Activated CD4-positive, alpha-beta T cell treated with anti-CD3 and anti-CD28 coated beads, Interleukin-2, amount 10 ng/mL, durations not matched to agents 7 days and 5 days (primary cell): ENCODE results near the gene GOLGA7B. TPM values are rescaled to one million over a fixed set of nuclear protein-coding genes. Genes with fewer than 3 reads are reported as not detected.
A peak's percentile ranks its signal among the peaks of the same experiment; 100 is the strongest.
"Not testable (repeated sequence)": the region's sequence is repeated elsewhere in the genome, so short reads cannot be mapped to it uniquely, and the experiment has no call there.

Experiments
- CTCF ChIA-PET: fragments of 350-600 bp; sonication (Branson Sonifier 250); formaldehyde crosslinking; loops from one replicate; lab custom pipeline; 2021; ENCODE audit warnings: antibody characterized with exemption; lab: Charles Lee
- POLR2A ChIA-PET: fragments of 350-600 bp; sonication (Branson Sonifier 250); formaldehyde crosslinking; loops from one replicate; lab custom pipeline; 2021; ENCODE audit warnings: antibody characterized with exemption; lab: Charles Lee
- DNase-seq: peaks from one replicate; pipeline ENCODE4 v3.0.0-alpha.2; 2020
- H3K27ac Mint-ChIP-seq: one replicate; pipeline ENCODE4 v1.8.0; 2021; ENCODE audit warnings: mild to moderate bottlenecking, moderate library complexity, mixed read lengths
- H3K27me3 Mint-ChIP-seq: one replicate; pipeline ENCODE4 v1.8.0; 2021; ENCODE audit warnings: mixed read lengths
- H3K36me3 Mint-ChIP-seq: one replicate; pipeline ENCODE4 v1.8.0; 2021; ENCODE audit warnings: low read depth, mixed read lengths
- H3K4me1 Mint-ChIP-seq: one replicate; pipeline ENCODE4 v1.8.0; 2021; ENCODE audit warnings: mixed read lengths
- H3K4me3 Mint-ChIP-seq: one replicate; pipeline ENCODE4 v1.8.0; 2021; ENCODE audit warnings: mild to moderate bottlenecking, moderate library complexity, mixed read lengths
- H3K9me3 Mint-ChIP-seq: one replicate; pipeline ENCODE4 v1.8.0; 2021; ENCODE audit warnings: mixed read lengths
- total RNA-seq, 2 experiments: library from RNA; stranded (reverse); gene quantifications; one replicate each; pipeline ENCODE4 v1.2.3, GENCODE V29; 2021

The GOLGA7B gene
- total RNA-seq, 2 experiments from 2014 or later: 12.2 to 12.6 TPM

DNA sequence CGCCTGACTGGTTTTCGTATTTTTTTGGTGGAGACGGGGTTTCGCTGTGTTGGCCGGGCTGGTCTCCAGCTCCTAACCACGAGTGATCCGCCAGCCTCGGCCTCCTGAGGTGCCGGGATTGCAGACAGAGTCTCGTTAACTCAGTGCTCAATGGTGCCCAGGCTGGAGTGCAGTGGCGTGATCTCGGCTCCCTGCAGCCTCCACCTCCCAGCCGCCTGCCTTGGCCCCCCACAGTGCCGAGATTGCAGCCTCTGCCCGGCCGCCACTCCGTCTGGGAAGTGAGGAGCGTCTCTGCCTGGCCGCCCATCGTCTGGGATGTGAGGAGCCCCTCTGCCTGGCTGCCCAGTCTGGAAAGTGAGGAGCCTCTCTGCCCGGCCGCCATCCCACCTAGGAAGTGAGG lies 8.5 kb upstream of the GOLGA7B start:
- H3K27ac Mint-ChIP-seq, H3K9me3 Mint-ChIP-seq, H3K36me3 Mint-ChIP-seq, CTCF ChIA-PET, DNase-seq, H3K4me3 Mint-ChIP-seq, POLR2A ChIA-PET: not testable (repeated sequence)
- Mint-ChIP-seq H3K27me3 (peaks cover 12% of the 10 kb centered on the region), H3K4me1 (peaks cover 13% of the 10 kb centered on the region)

DNA sequence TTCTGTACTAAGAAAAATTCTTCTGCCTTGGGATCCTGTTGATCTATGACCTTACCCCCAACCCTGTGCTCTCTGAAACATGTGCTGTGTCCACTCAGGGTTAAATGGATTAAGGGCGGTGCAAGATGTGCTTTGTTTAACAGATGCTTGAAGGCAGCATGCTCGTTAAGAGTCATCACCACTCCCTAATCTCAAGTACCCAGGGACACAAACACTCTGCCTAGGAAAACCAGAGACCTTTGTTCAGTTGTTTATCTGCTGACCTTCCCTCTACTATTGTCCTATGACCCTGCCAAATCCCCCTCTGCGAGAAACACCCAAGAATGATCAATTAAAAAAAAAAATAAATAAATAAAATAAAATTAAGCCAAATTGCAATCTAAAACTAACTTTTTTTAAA lies 7.5 kb upstream of the GOLGA7B start:
- H3K4me3 Mint-ChIP-seq, CTCF ChIA-PET, POLR2A ChIA-PET, DNase-seq, H3K9me3 Mint-ChIP-seq, H3K36me3 Mint-ChIP-seq, H3K27me3 Mint-ChIP-seq, H3K27ac Mint-ChIP-seq: not testable (repeated sequence)
- H3K4me1 Mint-ChIP-seq: peaks cover 13% of the 10 kb centered on the region

DNA sequence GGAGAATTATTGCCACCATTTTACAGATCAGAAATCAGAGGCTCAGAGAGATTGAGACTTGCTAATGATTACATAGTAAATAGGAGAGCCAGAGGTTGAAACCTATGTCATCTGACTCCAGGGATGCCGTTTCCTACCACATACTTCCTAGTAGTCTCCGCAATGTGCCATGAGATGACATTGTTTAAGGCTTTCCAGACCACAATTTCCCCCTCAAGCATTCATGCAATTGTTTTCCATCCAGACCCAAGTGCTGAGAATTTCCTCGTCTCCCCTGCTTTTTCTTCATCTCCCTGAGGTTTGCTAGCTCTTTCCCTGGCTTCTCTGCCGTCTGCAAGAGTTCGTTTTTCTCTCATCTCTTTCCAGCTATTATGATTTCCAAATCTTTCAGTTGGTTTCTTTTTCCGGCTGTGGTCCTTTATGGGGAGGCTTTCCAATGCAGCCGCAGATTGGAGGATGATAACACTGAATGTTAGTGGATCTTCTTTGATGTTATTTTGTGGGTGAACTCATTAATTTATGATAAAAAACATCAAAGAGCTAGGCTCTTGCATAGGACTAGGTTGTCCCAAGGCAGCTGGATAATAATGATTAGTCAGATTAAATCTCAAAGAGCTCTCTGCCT lies 6.9 kb upstream of the GOLGA7B start:
- Mint-ChIP-seq H3K36me3 (no peaks in the 10 kb centered on the region), H3K9me3 (no peaks in the 10 kb centered on the region), H3K4me3 (no peak overlapping the region), H3K27ac (no peak overlapping the region), H3K27me3 (peaks cover 9% of the 10 kb centered on the region), H3K4me1 (peaks cover 13% of the 10 kb centered on the region)
- ChIA-PET POLR2A (no interaction called here), CTCF (interaction anchor here (0.6 to 1.4 kb wide), 4 partner anchors 10 to 203 kb away, joined by 3 to 4 read pairs (median 3); no protein-coding TSS in a partner anchor)
- no peak for DNase-seq

DNA sequence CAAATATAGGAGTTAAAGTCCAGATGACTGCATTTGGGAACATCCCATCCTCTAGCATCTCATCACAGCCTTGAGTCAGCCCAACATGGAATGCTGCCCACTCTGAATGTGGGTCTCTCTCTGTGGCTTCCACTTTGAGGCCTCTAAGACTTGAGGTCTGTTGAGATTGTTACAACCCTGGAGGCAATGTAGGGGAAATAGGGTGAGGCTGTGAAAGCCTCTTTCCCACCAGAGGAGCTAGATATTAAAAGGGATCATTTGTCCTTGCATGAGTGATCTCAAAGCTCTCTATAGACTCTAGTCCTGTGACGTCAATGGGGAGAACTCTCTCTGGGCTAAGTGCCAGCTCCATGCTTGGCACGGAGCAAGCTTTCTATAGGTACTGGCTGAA lies 6.4 kb upstream of the GOLGA7B start:
- Mint-ChIP-seq H3K4me1 (peaks cover 15% of the 10 kb centered on the region), H3K4me3 (no peak overlapping the region), H3K27ac (no peak overlapping the region), H3K27me3 (peaks cover 9% of the 10 kb centered on the region), H3K36me3 (no peaks in the 10 kb centered on the region), H3K9me3 (no peaks in the 10 kb centered on the region)
- DNase-seq: no peak
- ChIA-PET POLR2A (no interaction called here), CTCF (interaction anchor here (0.6 to 1.4 kb wide), 4 partner anchors 10 to 203 kb away, joined by 3 to 4 read pairs (median 3); no protein-coding TSS in a partner anchor)

DNA sequence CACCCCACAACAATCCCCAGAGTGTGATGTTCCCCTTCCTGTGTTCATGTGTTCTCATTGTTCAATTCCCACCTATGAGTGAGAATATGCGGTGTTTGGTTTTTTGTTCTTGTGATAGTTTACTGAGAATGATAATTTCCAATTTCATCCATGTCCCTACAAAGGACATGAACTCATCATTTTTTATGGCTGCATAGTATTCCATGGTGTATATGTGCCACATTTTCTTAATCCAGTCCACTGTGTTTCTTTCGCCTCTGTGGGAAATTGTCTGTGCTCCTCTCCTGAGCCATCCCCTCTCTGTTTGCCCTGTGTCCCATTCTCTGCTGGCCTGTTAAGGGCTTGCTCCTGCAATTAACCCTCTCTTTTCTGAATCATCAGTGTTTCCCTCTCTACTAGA lies 5.7 kb upstream of the GOLGA7B start:
- POLR2A ChIA-PET, H3K36me3 Mint-ChIP-seq, H3K4me3 Mint-ChIP-seq, DNase-seq, H3K27me3 Mint-ChIP-seq, H3K9me3 Mint-ChIP-seq, H3K27ac Mint-ChIP-seq: not testable (repeated sequence)
- CTCF ChIA-PET: interaction anchor here (1.2 to 1.4 kb wide), 3 partner anchors 9 to 26 kb away, joined by 3 to 4 read pairs (median 3); no protein-coding TSS in a partner anchor
- peaks cover 19% of the 10 kb centered on the region for H3K4me1 Mint-ChIP-seq

DNA sequence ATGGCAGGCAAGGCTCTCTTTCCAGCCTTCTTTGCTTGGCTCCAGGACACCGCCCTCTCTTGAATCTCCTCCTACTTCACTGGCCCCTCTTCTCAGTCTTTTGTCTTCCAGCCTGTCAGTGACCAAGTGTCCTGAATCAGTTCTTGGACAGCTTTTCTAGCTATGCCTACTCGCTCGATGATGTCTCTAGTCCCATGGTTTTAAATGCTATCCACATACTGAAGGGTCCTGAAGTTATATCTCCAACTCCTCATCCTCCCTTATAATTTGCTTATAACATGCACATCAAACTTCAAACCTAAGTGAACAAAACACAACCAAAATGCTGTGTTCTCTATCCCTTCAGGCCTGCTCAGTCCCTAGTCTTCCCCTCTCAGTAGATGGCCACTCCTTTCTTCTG lies 5.0 kb upstream of the GOLGA7B start:
- Mint-ChIP-seq H3K4me3 (no peak overlapping the region), H3K27me3 (peaks cover 9% of the 10 kb centered on the region), H3K4me1 (peaks cover 23% of the 10 kb centered on the region), H3K27ac (no peak overlapping the region), H3K36me3 (no peaks in the 10 kb centered on the region), H3K9me3 (no peaks in the 10 kb centered on the region)
- POLR2A ChIA-PET: no interaction called here
- DNase-seq: no peak
- CTCF ChIA-PET: interaction anchor here (1.0 to 1.5 kb wide), 2 partner anchors 18 kb away, joined by 4 to 5 read pairs; no protein-coding TSS in a partner anchor

DNA sequence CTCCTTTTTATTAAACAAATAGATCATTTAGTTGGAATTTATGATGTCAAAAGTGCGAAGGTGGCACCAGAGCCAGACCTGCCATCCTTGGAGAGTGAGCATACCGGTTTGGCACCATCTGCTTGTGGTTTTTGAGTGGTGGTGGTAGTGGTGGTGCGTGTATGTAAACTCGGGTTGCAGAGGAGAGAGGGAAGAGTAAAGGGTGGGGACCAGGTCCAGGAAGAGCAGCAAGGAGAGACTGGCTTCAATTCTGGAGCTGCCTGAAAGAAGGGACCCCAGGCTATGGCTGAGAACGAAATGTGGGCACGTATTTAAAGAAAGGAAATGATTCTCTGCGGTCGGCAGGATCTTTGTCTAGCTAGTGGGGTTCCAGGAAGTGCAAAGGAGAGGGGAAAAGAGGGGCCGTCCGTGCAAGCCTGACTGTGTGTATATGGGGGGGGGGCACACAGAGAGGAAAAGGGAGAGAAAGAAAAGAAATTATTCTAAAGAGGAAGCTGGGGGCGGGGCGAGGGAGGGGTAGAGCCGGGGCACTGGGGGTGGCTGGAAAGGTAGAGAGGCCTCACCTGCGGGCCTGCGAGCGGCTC lies 448 bp upstream of the GOLGA7B start:
- H3K27ac Mint-ChIP-seq: peak overlapping the region; percentile 85
- ChIA-PET POLR2A (interaction anchor here (0.5 kb wide), 1 partner anchor 520 kb away, joined by 3 read pairs; no protein-coding TSS in a partner anchor), CTCF (interaction anchor here (0.6 to 1.4 kb wide), 3 partner anchors 9 to 54 kb away, joined by 3 to 4 read pairs (median 3); no protein-coding TSS in a partner anchor)
- no peaks in the 10 kb centered on the region for H3K9me3 Mint-ChIP-seq
- peak; percentile 56 for DNase-seq
- peaks cover 41% of the 10 kb centered on the region for H3K4me1 Mint-ChIP-seq
- peak overlapping the region; percentile 83 for H3K4me3 Mint-ChIP-seq
- no peaks in the 10 kb centered on the region for H3K27me3 Mint-ChIP-seq
- peaks cover 13% of the 10 kb centered on the region for H3K36me3 Mint-ChIP-seq

DNA sequence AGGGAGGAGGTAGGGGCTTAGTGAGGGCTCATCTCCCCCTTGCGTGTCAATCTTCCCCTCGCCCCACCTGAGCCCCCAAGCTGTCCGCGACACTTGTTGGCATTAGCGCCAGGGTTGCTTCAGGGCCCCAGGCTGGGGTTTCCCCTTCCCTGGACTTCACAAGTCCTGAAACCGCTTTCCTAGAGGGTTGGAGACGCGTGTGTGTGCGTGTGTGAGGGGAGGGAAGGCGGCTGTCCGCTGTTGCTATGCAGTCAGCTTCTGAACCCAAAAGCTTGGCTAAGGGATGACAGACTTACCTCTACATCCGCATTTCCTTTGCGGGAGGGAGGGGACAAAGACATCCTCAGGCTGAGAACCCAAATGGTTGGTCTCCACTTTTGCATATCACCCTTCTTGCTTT lies 803 bp downstream of the GOLGA7B start:
- H3K27ac Mint-ChIP-seq: peak overlapping the region; percentile 88
- ChIA-PET CTCF (interaction anchor here (0.5 to 2.5 kb wide), 4 partner anchors 13 to 45 kb away, joined by 3 to 6 read pairs (median 4); no protein-coding TSS in a partner anchor), POLR2A (no interaction called here)
- H3K4me3 Mint-ChIP-seq: peak overlapping the region; percentile 82
- no peaks in the 10 kb centered on the region for H3K9me3 Mint-ChIP-seq
- no peaks in the 10 kb centered on the region for H3K27me3 Mint-ChIP-seq
- peaks cover 13% of the 10 kb centered on the region for H3K36me3 Mint-ChIP-seq
- H3K4me1 Mint-ChIP-seq: peaks cover 44% of the 10 kb centered on the region
- DNase-seq: peak; percentile 44

DNA sequence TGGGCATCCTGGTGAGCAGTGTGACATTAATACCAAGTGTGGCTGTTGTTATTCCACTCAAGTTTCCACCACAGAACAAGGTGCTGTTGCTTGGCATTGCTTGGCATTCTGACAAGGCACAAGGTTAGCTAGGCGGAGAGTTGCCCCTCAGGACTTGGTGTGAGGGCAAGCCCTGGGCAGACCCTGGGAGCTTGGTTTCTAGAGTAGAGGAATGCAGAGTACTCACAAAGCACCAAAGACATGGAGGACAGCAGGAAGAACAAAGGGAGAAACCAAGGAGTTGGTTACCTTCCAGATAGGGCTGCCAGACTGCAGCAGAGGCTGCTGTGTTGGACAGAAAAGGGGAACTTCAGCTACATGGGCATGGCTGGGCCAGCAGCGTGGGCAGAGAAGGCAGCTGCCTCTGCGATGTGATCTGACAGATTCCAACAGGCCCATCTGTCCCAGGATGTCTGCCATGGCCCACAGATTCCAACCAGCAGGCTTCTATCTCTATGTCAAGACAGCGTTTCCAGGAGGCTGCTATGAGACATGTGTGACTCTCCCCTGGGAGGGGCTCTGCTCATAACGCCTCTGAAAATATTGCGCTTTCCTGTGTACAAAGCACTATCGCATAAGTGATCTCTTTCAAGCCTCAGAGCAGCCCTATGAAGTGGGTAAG lies 1.8 kb downstream of the GOLGA7B start:
- ChIA-PET CTCF (interaction anchor here (1.2 to 2.5 kb wide), 4 partner anchors 12 to 59 kb away, joined by 3 to 6 read pairs (median 3); no protein-coding TSS in a partner anchor), POLR2A (no interaction called here)
- peak; percentile 68 for DNase-seq
- Mint-ChIP-seq H3K27ac (peak overlapping the region; percentile 88), H3K4me1 (peaks cover 44% of the 10 kb centered on the region), H3K27me3 (no peaks in the 10 kb centered on the region), H3K4me3 (peak overlapping the region; percentile 82), H3K9me3 (no peaks in the 10 kb centered on the region), H3K36me3 (peaks cover 13% of the 10 kb centered on the region)

DNA sequence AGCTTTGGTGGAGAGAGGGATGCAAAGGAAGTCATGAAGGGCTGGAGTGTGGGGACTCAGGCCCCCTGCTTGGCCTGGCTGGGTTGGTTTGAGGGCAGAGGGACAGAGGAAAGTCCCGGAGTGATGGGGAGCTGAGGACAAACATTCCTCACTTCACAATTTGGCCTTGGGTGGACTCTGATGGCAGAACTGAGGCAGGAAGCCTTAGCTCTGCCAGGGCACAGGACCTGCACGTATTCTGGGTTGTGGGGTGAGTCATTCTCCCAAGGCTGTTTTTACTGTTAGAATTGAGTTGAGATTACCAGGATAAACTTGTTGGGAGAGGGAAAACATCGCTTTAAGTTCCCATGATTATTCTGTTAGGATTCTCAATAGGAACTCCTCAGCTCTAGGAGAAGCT lies 2.6 kb downstream of the GOLGA7B start:
- peak overlapping the region; percentile 82 for H3K4me3 Mint-ChIP-seq
- no peaks in the 10 kb centered on the region for H3K9me3 Mint-ChIP-seq
- ChIA-PET CTCF (interaction anchor here (1.0 to 2.5 kb wide), 5 partner anchors 9 to 57 kb away, joined by 3 to 6 read pairs (median 4); no protein-coding TSS in a partner anchor), POLR2A (no interaction called here)
- H3K36me3 Mint-ChIP-seq: peaks cover 13% of the 10 kb centered on the region
- H3K27me3 Mint-ChIP-seq: no peaks in the 10 kb centered on the region
- no peak for DNase-seq
- H3K4me1 Mint-ChIP-seq: peaks cover 45% of the 10 kb centered on the region
- peak overlapping the region; percentile 88 for H3K27ac Mint-ChIP-seq

DNA sequence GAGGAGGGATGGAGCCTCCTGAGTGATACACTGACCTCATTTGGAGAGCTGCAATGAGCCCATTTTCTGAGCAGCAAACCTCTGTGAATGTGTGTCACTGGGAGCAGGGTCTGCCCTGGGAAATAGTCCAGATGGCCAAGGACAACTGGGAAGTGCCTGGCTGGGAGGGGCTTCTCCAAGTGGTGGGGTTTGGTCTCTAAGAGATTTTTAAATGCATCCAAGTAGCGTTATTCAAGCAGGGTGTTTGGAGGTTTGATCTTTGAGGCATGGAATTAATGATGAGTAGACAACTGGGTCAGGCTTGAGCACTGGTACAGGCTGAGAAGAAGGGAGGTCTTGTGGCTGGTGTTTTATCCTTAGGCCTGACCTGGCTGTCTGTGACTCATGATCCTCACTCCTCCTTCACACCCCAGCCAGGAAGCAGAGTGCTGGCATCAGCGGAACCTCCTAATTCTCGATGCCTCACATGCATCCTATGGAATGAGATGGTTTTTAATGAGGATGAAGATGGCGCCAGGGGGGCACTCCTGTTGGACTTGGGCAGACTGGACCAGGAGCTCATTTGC lies 3.3 kb downstream of the GOLGA7B start:
- peaks cover 13% of the 10 kb centered on the region for H3K36me3 Mint-ChIP-seq
- no peaks in the 10 kb centered on the region for H3K9me3 Mint-ChIP-seq
- DNase-seq: no peak
- no peaks in the 10 kb centered on the region for H3K27me3 Mint-ChIP-seq
- H3K27ac Mint-ChIP-seq: no peak overlapping the region
- no peak overlapping the region for H3K4me3 Mint-ChIP-seq
- CTCF ChIA-PET: interaction anchor here (0.7 to 2.5 kb wide), 6 partner anchors 10 to 60 kb away, joined by 3 to 6 read pairs (median 4); no protein-coding TSS in a partner anchor
- peaks cover 51% of the 10 kb centered on the region for H3K4me1 Mint-ChIP-seq
- POLR2A ChIA-PET: no interaction called here

DNA sequence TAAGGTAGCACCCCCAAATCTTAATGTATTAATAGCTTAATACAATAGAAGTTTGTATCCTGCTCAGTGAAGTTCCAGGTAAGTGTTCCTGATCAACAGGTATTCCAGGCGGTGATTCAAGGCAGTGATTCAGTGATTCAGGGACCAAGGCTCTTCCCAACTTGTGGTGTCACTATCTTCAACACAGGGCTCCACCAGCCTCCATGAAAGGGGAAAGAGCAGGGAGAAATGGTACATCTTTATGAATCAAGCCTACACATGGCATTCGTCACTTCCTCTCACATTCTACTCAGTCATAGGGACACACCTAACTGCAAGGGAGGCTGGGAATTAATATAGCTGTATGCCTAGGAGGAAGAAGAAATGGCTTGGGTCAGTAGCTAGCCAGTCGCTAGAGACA lies 5.1 kb downstream of the GOLGA7B start:
- DNase-seq: no peak
- H3K36me3 Mint-ChIP-seq: peaks cover 15% of the 10 kb centered on the region
- H3K4me3 Mint-ChIP-seq: no peak overlapping the region
- H3K9me3 Mint-ChIP-seq: no peaks in the 10 kb centered on the region
- no peaks in the 10 kb centered on the region for H3K27me3 Mint-ChIP-seq
- no peak overlapping the region for H3K27ac Mint-ChIP-seq
- CTCF ChIA-PET: no interaction called here
- POLR2A ChIA-PET: no interaction called here
- H3K4me1 Mint-ChIP-seq: peaks cover 55% of the 10 kb centered on the region
